A673 (cell line): Measurements from ENCODE around the gene PLEKHA6. TPM values are rescaled to one million over a fixed set of nuclear protein-coding genes. Genes with fewer than 3 reads are reported as not detected.

ENCODE experiments used
- BruUV-seq: library from RNA; stranded (reverse); fragments of 400-500 nt; replicated peaks from 2 replicates; lab custom pipeline; 2021; lab: Mats Ljungman, UMichigan
- CTCF ChIA-PET: fragments of 300-600 bp; sonication (Branson Sonifier 250); formaldehyde crosslinking; loops from one replicate; lab custom pipeline; 2022; ENCODE audit warnings: antibody characterized with exemption; lab: Charles Lee
- POLR2A ChIA-PET: fragments of 300-600 bp; sonication (Branson Sonifier 250); formaldehyde crosslinking; loops from one replicate; lab custom pipeline; 2022; ENCODE audit warnings: antibody characterized with exemption; ENCODE audit not compliant: low non-redundant PET; lab: Charles Lee
- DNase-seq: peaks from one replicate; pipeline ENCODE4 v3.0.0-alpha.2; 2015; ENCODE audit warnings: low spot score
- H3K27ac ChIP-seq: fragments of 200-600 bp; sonication (generic); 2 replicates; pipeline ENCODE4 v1.5.1; 2016; ENCODE audit warnings: mixed run types, low read depth, mild to moderate bottlenecking, mixed read lengths, antibody characterized with exemption, low read length; ENCODE audit not compliant: poor library complexity, severe bottlenecking
- H3K27me3 ChIP-seq: fragments of 200-600 bp; sonication (generic); replicated peaks from 2 replicates; pipeline ENCODE4 v1.6.1; 2017; ENCODE audit warnings: mixed run types, low read depth, mild to moderate bottlenecking, mixed read lengths, antibody characterized with exemption, low read length; ENCODE audit not compliant: insufficient read depth, poor library complexity
- H3K36me3 ChIP-seq: fragments of 200-600 bp; sonication (generic); 2 replicates; pipeline ENCODE4 v1.6.1; 2016; ENCODE audit warnings: mixed run types, mild to moderate bottlenecking, mixed read lengths, antibody characterized with exemption, low read length; ENCODE audit not compliant: insufficient read depth, poor library complexity, severe bottlenecking
- H3K4me1 ChIP-seq: fragments of 200-600 bp; sonication (generic); 2 replicates; pipeline ENCODE4 v1.6.1; 2017; ENCODE audit warnings: mixed run types, mild to moderate bottlenecking, mixed read lengths, antibody characterized with exemption, low read length; ENCODE audit not compliant: insufficient read depth, poor library complexity, severe bottlenecking
- H3K4me3 ChIP-seq: fragments of 200-600 bp; sonication (generic); 2 replicates; pipeline ENCODE4 v1.5.1; 2016; ENCODE audit warnings: low read depth, mixed run types, mild to moderate bottlenecking, mixed read lengths, low read length; ENCODE audit not compliant: poor library complexity, severe bottlenecking
- H3K9me3 ChIP-seq: fragments of 200-600 bp; sonication (generic); 2 replicates; pipeline ENCODE4 v1.6.1; 2016; ENCODE audit warnings: mixed run types, low read depth, mild to moderate bottlenecking, mixed read lengths, antibody characterized with exemption, low read length; ENCODE audit not compliant: poor library complexity, severe bottlenecking
- EZH2 ChIP-seq: fragments of 200-600 bp; sonication (generic); IDR thresholded peaks from 2 replicates; pipeline ENCODE4 v1.6.1; 2017; ENCODE audit warnings: borderline replicate concordance, low read depth, mild to moderate bottlenecking, mixed read lengths, antibody characterized with exemption, low read length; ENCODE audit not compliant: poor library complexity, severe bottlenecking
- intact Hi-C: fragments of 100-400 bp; cut with micrococcal nuclease; formaldehyde crosslinking; loops from one replicate; pipeline ENCODE4 v1.10.0; 2022; ENCODE audit not compliant: unreplicated experiment
- total RNA-seq: library from RNA; stranded (reverse); gene quantifications from 2 replicates; pipeline ENCODE4 v1.2.3, GENCODE V29; 2021
- TF ChIP-seq, protein P1 (sequence below): fragments of 300-800, 200-600 bp; sonication (generic); conservative IDR thresholded peaks from 2 replicates; pipeline ENCODE4 v1.5.1; 2017; ENCODE audit warnings: low read depth, mild to moderate bottlenecking, antibody characterized with exemption, low read length, moderate library complexity, mixed read lengths

PLEKHA6 gene
- total RNA-seq, 1 experiment from 2014 or later: 0.58 TPM

DNA sequence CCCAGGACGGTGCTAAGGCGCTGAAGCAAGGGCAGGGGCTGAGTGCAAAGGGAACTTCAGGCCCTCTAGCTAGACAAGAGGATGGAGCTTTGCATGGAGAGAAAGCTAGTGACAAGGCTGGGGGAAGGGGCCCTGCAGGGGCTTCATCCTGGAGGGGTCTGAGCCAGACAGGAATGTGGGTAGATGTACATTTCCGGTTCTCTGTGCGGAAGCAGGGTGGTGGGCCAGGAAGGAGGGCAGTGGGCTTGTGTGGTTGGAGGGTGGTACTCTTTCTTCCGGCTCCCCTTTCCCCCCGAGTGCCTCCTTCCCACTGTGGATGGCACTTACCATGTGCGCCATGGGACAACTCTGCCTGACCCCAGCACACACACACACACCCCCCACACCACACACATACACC, 165.0 kb downstream of the PLEKHA6 start:
- no peak for DNase-seq
- intact Hi-C loops: no loop called here
- no peak overlapping the region for H3K27ac ChIP-seq
- TF ChIP-seq EZH2: no peak
- TF ChIP-seq, protein P1, sequence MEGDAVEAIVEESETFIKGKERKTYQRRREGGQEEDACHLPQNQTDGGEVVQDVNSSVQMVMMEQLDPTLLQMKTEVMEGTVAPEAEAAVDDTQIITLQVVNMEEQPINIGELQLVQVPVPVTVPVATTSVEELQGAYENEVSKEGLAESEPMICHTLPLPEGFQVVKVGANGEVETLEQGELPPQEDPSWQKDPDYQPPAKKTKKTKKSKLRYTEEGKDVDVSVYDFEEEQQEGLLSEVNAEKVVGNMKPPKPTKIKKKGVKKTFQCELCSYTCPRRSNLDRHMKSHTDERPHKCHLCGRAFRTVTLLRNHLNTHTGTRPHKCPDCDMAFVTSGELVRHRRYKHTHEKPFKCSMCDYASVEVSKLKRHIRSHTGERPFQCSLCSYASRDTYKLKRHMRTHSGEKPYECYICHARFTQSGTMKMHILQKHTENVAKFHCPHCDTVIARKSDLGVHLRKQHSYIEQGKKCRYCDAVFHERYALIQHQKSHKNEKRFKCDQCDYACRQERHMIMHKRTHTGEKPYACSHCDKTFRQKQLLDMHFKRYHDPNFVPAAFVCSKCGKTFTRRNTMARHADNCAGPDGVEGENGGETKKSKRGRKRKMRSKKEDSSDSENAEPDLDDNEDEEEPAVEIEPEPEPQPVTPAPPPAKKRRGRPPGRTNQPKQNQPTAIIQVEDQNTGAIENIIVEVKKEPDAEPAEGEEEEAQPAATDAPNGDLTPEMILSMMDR: no peak
- ChIA-PET CTCF (no interaction called here), POLR2A (no interaction called here)
- BruUV-seq: no TSS peak
- H3K4me1 ChIP-seq: peaks cover 14% of the 10 kb centered on the region
- H3K36me3 ChIP-seq: no peaks in the 10 kb centered on the region
- no peak overlapping the region for H3K4me3 ChIP-seq
- H3K9me3 ChIP-seq: no peaks in the 10 kb centered on the region
- no peaks in the 10 kb centered on the region for H3K27me3 ChIP-seq

DNA sequence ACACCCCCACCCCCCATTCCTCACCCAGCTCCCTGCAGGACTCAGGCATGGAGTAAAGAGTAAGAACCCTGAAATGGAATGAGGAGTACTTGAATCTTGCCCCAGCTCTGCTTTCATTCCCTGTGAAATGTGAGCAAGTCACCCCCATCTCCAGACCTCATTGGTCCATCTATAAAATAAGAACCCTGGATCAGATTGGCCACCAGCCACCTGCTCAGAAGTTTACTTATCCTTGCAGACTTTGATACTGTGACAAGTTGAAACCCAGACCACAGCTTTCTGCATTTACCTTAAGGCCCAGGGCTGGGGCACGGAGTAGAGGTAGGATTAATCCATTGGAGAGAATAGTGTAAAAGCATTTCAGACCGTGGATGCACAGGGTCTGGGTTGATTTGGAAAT, 165.6 kb downstream of the PLEKHA6 start:
- POLR2A ChIA-PET: no interaction called here

DNA sequence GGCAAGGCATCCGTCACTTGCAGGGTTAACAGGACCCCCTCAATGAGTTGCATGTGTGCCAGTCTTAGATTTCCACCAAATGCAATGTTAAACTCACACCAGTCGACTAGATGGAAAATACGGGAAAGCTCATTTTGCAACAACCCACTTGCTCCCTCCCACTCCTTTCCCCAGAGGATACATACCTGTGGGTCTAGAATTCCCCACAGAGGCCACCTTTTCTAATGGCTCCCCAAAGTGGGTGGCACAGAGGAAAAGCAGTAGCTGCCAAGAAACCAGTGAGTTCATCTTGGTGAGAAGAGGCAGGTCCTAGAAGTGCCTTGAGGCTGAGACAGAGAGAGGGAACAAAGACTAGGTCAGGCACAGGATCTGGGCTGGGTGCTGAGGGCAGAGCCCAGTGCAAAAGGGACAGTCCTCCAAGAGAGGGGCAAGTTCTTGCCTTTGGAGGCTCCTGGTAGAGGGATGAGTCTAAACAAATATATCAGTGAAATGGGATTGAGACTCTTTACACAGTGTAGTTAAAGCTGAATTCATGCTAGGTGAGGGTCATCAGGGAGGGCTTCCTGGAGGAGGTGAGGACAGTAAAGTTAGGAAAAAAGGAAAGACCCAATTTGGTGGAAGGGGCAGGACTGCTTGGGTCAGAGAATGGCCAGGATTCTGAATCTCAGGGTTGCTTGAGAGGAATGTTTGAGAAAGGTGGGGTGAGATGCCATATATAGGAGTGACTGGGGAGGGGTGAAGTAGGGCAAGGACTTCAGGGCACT, 167.0 kb downstream of the PLEKHA6 start:
- no peak overlapping the region for H3K4me3 ChIP-seq
- intact Hi-C loops: no loop called here
- CTCF ChIA-PET: interaction anchor here (1.2 kb wide), 1 partner anchor 15 kb away, joined by 3 read pairs; no protein-coding TSS in a partner anchor
- no peak for DNase-seq
- POLR2A ChIA-PET: no interaction called here
- H3K27me3 ChIP-seq: peaks cover 9% of the 10 kb centered on the region
- H3K4me1 ChIP-seq: peaks cover 14% of the 10 kb centered on the region
- H3K36me3 ChIP-seq: no peaks in the 10 kb centered on the region
- BruUV-seq: no TSS peak
- no peak for TF ChIP-seq EZH2
- TF ChIP-seq, protein P1: no peak
- no peaks in the 10 kb centered on the region for H3K9me3 ChIP-seq
- H3K27ac ChIP-seq: no peak overlapping the region

More for the DNA sequence above, 165.6 kb downstream of the PLEKHA6 start:
- no peak for TF ChIP-seq EZH2
- TF ChIP-seq, protein P1: no peak
- BruUV-seq: no TSS peak
- Histone ChIP-seq H3K27me3 (no peaks in the 10 kb centered on the region), H3K27ac (no peak overlapping the region), H3K4me3 (no peak overlapping the region), H3K36me3 (no peaks in the 10 kb centered on the region), H3K9me3 (no peaks in the 10 kb centered on the region), H3K4me1 (peaks cover 14% of the 10 kb centered on the region)
- no peak for DNase-seq
- CTCF ChIA-PET: no interaction called here
- intact Hi-C loops: no loop called here
